Loucy (cell line): Measurements from ENCODE around the gene ANKDD1B.

ENCODE experiments used
- H2AFZ ChIP-seq: fragments of 200-600 bp; sonication (generic); 2 replicates; pipeline ENCODE4 v1.6.0; 2016; ENCODE audit warnings: antibody characterized with exemption, mild to moderate bottlenecking, low read length, moderate library complexity
- H3F3A ChIP-seq: fragments of 200-600 bp; 2 replicates; pipeline ENCODE4 v1.6.0; 2016; ENCODE audit warnings: antibody characterized with exemption, low read depth, mild to moderate bottlenecking
- H3K27me3 ChIP-seq: fragments of 200-600 bp; sonication (generic); 2 replicates; pipeline ENCODE4 v1.6.1; 2014; ENCODE audit warnings: low read length, mild to moderate bottlenecking; ENCODE audit not compliant: insufficient read depth, poor library complexity, severe bottlenecking
- H3K36me3 ChIP-seq: fragments of 200-600 bp; sonication (generic); 2 replicates; pipeline ENCODE4 v1.6.1; 2016; ENCODE audit warnings: low read length; ENCODE audit not compliant: insufficient read depth
- H3K4me1 ChIP-seq: fragments of 200-600 bp; sonication (generic); 2 replicates; pipeline ENCODE4 v1.5.1; 2014; ENCODE audit warnings: low read length, mild to moderate bottlenecking; ENCODE audit not compliant: insufficient read depth, poor library complexity, severe bottlenecking
- H3K4me2 ChIP-seq: fragments of 200-600 bp; sonication (generic); 2 replicates; pipeline ENCODE4 v1.6.0; 2014; ENCODE audit warnings: antibody characterized with exemption, low read length, low read depth, mild to moderate bottlenecking; ENCODE audit not compliant: poor library complexity, severe bottlenecking
- H3K4me3 ChIP-seq: fragments of 200-600 bp; sonication (generic); 2 replicates; pipeline ENCODE4 v1.5.1; 2014; ENCODE audit warnings: low read length, mild to moderate bottlenecking, mixed read lengths; ENCODE audit not compliant: poor library complexity, severe bottlenecking
- H3K79me2 ChIP-seq: fragments of 200-600 bp; sonication (generic); 2 replicates; pipeline ENCODE4 v1.6.1; 2014; ENCODE audit warnings: low read length; ENCODE audit not compliant: insufficient read depth
- H3K9ac ChIP-seq: fragments of 200-600 bp; sonication (generic); 2 replicates; pipeline ENCODE4 v1.6.0; 2014; ENCODE audit warnings: mild to moderate bottlenecking, low read depth, low read length, moderate library complexity; ENCODE audit not compliant: poor library complexity, severe bottlenecking
- H3K9me2 ChIP-seq: fragments of 200-600 bp; sonication (generic); replicated peaks from 2 replicates; pipeline ENCODE4 v1.6.1; 2016; ENCODE audit warnings: low read depth, low read length, mixed read lengths
- H3K9me3 ChIP-seq: fragments of 200-600 bp; sonication (generic); 2 replicates; pipeline ENCODE4 v1.6.1; 2014; ENCODE audit warnings: mild to moderate bottlenecking, antibody characterized with exemption, low read length, low read depth; ENCODE audit not compliant: insufficient read depth
- H4K20me1 ChIP-seq: fragments of 200-600 bp; sonication (generic); 2 replicates; pipeline ENCODE4 v1.6.0; 2014; ENCODE audit warnings: antibody characterized with exemption, low read length, mild to moderate bottlenecking; ENCODE audit not compliant: insufficient read depth, poor library complexity, severe bottlenecking
- CTCF ChIP-seq: fragments of 200-600 bp; sonication (generic); conservative IDR thresholded peaks from 2 replicates; pipeline ENCODE4 v1.5.1; 2014; ENCODE audit warnings: mild to moderate bottlenecking, antibody characterized with exemption, low read length
- EZH2phosphoT487 ChIP-seq: fragments of 200-600 bp; IDR thresholded peaks from 2 replicates; pipeline ENCODE4 v1.6.1; 2018; ENCODE audit warnings: antibody characterized with exemption, mild to moderate bottlenecking, moderate library complexity, borderline replicate concordance

Gene ANKDD1B

GRCh38 chr5:75716715-75717081 lies 105.4 kb downstream of the ANKDD1B start:
- peaks cover 37% of the 10 kb centered on the region for H3K4me1 ChIP-seq
- peak overlapping the region; percentile 96 for H3K4me2 ChIP-seq
- H4K20me1 ChIP-seq = peaks cover 8% of the 10 kb centered on the region
- TF ChIP-seq EZH2phosphoT487 (no peak), CTCF (no peak)
- H3K9me2 ChIP-seq = no peaks in the 10 kb centered on the region
- peak overlapping the region; percentile 86 for H3K9ac ChIP-seq
- no peaks in the 10 kb centered on the region for H3F3A ChIP-seq
- H3K9me3 ChIP-seq = no peaks in the 10 kb centered on the region
- peak overlapping the region; percentile 68 for H2AFZ ChIP-seq
- H3K27me3 ChIP-seq = peaks cover 22% of the 10 kb centered on the region
- no peaks in the 10 kb centered on the region for H3K36me3 ChIP-seq
- H3K79me2 ChIP-seq = peaks cover 52% of the 10 kb centered on the region
- peak overlapping the region; percentile 82 for H3K4me3 ChIP-seq

DNA sequence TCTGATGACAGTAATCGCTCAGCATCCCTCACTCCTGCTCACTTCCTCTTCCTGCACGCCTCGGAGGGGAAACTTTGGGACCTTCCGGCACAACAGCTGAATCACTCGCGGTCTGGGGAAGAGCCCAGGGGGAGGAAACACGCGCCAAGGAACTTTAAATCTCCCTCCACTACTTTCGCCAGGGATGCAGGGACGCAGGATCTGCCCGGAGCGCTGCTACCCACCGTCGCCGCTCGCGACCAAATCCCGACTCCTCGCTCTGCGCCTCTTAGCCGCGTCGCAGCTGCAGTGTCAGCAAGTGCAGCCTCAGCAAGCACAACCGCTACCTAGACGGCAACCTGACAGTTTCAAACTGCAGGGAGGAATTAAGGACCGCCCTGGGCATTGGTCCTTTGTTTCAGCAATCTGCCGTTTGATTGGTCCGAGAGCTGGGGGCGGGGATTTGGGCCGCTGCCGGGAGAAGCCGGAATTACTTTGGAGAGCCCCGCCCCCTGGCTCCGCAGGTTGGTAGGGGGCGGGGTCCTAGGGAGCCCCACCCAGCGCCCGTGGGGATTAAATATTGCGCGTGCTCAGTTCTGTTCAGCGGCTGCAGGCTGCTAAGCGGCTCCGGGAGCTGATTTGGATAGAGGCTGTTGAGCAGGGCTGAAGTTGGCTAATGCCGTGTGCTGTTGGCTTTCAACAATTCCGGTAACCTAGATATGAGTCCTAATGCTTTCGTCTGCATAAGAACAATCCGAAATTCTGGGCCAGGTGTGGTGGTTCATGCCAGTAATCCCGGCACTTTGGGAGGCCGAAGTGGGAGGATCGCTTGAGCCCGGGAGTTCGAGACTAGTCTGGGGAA lies 106.0 kb downstream of the ANKDD1B start, which contains the start of gene POC5:
Gene POC5 (minus strand): TSS at position 356 of the 841 bp plus-strand sequence. CDS start 4,500 bp downstream, outside the sequence.
- Histone ChIP-seq H3K9me3 (no peaks in the 10 kb centered on the region), H4K20me1 (peaks cover 3% of the 10 kb centered on the region), H3K27me3 (peaks cover 22% of the 10 kb centered on the region), H3K36me3 (no peaks in the 10 kb centered on the region), H3K4me3 (peak within 1 kb of the TSS; percentile 82), H3K79me2 (peaks cover 46% of the 10 kb centered on the region), H3K9me2 (no peaks in the 10 kb centered on the region), H3K9ac (peak within 1 kb of the TSS; percentile 86), H3K4me2 (peak within 1 kb of the TSS; percentile 96), H3K4me1 (peaks cover 31% of the 10 kb centered on the region), H3F3A (no peaks in the 10 kb centered on the region), H2AFZ (peak within 1 kb of the TSS; percentile 98)
- TF ChIP-seq EZH2phosphoT487 = no peak

- no peaks in the 10 kb centered on the region for H3F3A ChIP-seq
- no peak overlapping the region for H3K9ac ChIP-seq
- no peaks in the 10 kb centered on the region for H3K9me2 ChIP-seq
- H3K9me3 ChIP-seq = no peaks in the 10 kb centered on the region
- TF ChIP-seq EZH2phosphoT487 (no peak), CTCF (no peak)
- peaks cover 22% of the 10 kb centered on the region for H3K27me3 ChIP-seq
- peaks cover 5% of the 10 kb centered on the region for H3K4me1 ChIP-seq
- H3K4me3 ChIP-seq = no peak overlapping the region
- H3K79me2 ChIP-seq = peaks cover 11% of the 10 kb centered on the region
- no peak overlapping the region for H2AFZ ChIP-seq
- H4K20me1 ChIP-seq = no peaks in the 10 kb centered on the region
- no peaks in the 10 kb centered on the region for H3K36me3 ChIP-seq
- no peak overlapping the region for H3K4me2 ChIP-seq
These were observed 109.6 kb downstream of the ANKDD1B start for GRCh38 chr5:75720882-75721281.
